HG02970 (cell line): Measurements from ENCODE around the gene SLC23A1.
"Not testable (repeated sequence)": the region's sequence is repeated elsewhere in the genome, so short reads cannot be mapped to it uniquely, and the experiment has no call there.

ENCODE experiments used
- ATAC-seq: cut with Tn5 transposase; IDR thresholded peaks from one replicate; pipeline ENCODE4 v1.9.1; 2021; ENCODE audit warnings: mild to moderate bottlenecking, moderate library complexity, moderate number of reproducible peaks; ENCODE audit not compliant: unreplicated experiment, low FRiP score

Gene SLC23A1

GRCh38 chr5:139390639-139391569 lies 7.8 kb upstream of the SLC23A1 start:
- no peak for ATAC-seq

- peak; percentile 36 for ATAC-seq
These were observed 6.9 kb upstream of the SLC23A1 start, which contains the start of gene MZB1 for GRCh38 chr5:139389701-139390638. TSS of gene MZB1 (minus strand) at chr5:139389913. CDS start at chr5:139389856, 57 bp downstream.

GRCh38 chr5:139388198-139388821 lies 5.2 kb upstream of the SLC23A1 start:
- no peak for ATAC-seq

DNA sequence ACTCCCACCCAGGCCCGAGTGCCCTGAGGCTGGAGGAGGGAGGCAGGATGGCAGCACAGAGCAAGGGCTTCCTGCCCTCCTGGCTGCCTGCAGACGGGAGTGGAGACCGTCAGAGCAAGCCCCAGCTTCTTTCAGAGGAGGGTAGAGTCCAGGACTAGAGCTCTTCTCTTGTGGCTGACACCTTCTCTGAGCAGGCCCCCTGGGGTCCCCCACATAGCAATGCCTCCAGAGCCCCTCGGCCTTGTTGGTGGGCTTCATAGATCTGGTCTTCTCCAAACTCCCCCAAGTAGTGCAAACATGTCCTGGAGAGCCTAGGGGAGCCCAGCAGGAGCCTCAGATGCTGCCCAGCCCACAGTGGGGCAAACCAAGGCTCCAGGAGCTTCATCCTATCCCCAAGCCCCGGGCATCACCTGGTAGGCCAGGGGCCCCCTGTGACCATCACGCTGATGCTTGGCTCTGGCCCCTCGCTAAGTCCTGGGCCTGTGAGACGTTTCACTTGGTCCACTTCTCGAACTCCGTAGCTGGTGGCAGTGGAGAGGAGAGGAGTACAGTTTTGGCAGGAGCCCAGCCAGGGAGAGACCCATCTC lies 4.6 kb upstream of the SLC23A1 start:
- no peak for ATAC-seq

- not testable (repeated sequence) for ATAC-seq
These were observed 3.9 kb upstream of the SLC23A1 start for GRCh38 chr5:139386956-139387355.

DNA sequence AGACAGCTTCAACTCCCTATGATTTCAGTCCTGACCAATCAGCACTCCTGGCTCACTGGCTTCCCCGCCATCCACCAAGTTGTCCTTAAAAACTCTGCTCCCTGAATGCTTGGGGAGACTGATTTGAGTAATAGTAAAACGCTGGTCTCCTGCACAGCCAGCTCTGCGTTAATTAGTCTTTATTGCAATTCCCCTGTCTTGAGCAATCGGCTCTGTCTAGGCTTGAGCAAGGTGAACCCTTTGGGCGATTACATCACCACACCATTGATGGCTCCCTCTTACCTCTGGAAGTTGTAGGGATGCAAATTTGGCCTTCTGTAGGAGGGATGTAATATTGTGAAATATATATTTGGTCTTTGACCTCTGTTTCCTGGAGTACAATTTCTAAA lies 2.9 kb upstream of the SLC23A1 start:
- ATAC-seq, result no peak

- no peak for ATAC-seq
These were observed 2.3 kb upstream of the SLC23A1 start for GRCh38 chr5:139385061-139386049.

DNA sequence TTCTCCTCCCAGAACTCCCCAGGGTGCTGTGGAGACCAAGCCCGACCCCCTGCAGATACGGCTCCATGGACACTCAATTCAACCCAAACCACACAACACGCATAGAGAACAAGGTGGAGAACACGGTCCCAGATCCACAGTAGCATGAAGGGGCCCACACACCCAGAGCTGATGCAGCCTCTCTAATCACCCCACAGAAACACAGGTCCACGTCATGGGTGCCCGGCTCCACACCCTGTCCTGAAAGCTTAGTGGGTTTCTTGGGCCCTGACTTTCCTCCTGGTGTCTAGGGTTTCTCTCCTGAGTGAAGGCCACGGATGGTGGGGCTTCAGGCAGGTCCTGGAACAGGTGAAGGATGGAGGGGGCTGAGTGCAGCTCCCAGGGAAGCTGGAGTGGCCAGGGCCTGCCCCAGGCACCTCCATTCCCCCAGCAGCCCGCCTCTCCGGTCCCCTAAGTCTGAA lies 1.5 kb upstream of the SLC23A1 start:
- no peak for ATAC-seq

DNA sequence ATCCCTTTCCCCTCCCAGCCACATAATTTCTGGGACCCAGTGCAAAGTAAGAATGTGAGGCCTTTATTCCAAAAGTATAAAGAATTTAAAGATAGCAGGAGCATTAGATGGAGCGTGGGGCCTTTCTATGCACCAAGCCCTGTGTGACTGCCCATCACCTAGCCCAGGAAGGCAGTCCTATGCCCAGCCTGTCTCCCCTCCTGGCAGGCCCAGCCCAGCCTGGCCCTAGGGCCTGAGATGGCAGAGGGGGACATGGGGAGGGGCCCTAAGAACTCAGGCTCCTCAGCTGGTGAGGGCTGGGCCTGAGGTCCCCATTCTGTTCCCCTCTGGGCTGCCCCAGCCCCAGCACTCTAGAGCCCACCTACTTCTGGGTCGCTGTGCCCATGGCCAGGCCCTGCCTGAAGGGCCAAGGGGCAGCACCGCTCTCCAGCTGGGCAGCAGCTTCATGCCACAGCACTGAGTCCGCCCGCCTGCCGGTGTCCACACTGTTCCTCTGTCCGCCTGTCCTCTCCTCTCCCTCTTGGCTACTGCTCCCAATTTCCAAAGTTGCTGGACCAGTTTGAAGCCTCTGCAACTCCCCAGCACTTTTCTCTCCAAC lies 995 bp upstream of the SLC23A1 start:
- no peak for ATAC-seq

DNA sequence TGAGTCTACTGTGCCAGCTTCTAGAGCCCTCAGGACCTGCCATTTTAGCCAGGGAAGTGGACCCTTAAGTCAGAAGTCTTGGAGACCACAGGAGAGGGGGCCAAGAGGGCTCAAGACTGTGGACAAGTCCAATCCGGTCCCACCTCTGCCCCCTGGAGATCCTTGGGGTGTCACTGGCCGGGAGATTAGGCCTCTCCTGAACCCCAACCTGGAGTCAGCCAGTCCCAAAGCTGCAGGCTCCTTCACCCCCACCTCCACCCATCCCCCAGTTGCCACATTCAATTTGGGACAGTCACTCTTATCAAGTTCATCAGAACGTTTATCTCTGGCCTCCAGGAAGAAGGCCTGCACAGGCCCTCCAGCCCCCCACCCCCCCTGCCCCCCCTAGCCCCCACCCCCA lies 290 bp downstream of the SLC23A1 start:
- ATAC-seq, result no peak

- no peak for ATAC-seq
These were observed 998 bp downstream of the SLC23A1 start for GRCh38 chr5:139381837-139382761.

GRCh38 chr5:139379626-139380449 lies 3.3 kb downstream of the SLC23A1 start:
- no peak for ATAC-seq

DNA sequence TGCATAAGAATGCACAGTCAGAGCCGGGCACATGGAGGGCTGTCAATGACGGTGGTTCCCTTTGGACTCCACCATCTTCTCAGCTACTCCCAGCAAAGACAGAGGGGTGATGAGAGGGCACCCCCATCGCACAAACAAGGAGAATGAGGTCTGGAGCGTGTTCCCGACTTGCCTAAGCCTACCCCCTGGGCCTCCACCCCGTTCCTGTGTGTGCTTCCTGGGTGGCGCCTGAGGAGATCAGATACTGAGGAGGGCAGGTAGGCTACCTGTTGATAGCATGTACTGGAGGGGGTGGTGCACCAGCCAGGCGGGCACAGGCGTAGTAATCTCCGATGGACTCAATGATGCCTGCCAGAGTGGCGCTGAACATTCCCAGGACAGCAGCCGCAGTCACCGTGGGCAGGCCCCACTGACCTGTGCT lies 4.1 kb downstream of the SLC23A1 start:
- no peak for ATAC-seq

GRCh38 chr5:139378101-139378825 lies 4.8 kb downstream of the SLC23A1 start:
- no peak for ATAC-seq

DNA sequence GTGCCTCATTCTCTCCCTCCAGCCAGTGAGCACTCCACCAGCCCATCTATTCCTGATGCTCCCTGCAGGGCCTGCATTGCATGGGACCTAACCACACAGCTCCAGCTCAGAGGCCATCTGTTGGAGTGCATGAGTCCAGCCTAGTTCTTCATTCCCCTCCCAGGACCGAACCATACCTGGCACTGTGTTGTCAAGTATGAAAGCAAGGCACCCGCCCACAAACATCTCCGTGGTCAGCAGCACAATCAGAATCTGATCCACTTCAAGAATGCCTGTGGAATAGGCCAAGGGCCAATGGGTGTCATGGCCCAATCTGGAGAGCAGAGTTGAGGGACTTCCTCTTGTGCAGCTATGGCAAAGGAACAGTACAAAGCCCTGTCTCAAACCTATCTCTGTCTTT lies 5.9 kb downstream of the SLC23A1 start:
- no peak for ATAC-seq

DNA sequence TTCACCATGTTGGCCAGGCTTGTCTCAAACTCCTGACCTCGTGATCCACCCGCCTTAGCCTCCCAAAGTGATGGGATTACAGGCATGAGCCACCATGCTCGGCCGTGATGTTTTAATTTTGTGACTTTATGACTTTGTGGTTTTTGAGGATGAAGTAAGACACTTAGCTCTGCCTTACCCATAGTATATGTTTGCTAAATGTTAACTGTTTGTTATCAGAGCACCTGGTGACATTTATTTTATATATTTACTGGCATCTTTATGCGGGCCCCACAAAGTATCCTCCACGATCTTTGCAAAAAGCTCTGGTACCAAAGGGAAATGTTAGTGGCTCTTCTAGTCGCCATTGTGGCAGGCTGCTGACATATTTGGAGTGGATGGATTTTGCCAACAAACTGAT lies 6.7 kb downstream of the SLC23A1 start:
- ATAC-seq, result no peak
